HUES48 (cell line): ENCODE data around the gene ARL13A.
"Not testable (repeated sequence)": the region's sequence is repeated elsewhere in the genome, so short reads cannot be mapped to it uniquely, and the experiment has no call there.

Experiments used
- H3K27ac ChIP-seq: one replicate; pipeline ENCODE4 v1.7.0; 2013; ENCODE audit warnings: low read depth, low read length, inconsistent platforms
- H3K27me3 ChIP-seq: 2 replicates; pipeline ENCODE4 v1.6.1; 2013; ENCODE audit warnings: mild to moderate bottlenecking, low read length; ENCODE audit not compliant: control insufficient read depth, insufficient read depth
- H3K36me3 ChIP-seq: 2 replicates; pipeline ENCODE4 v1.6.1; 2013; ENCODE audit warnings: low read length; ENCODE audit not compliant: control insufficient read depth, insufficient read depth
- H3K4me1 ChIP-seq: 2 replicates; pipeline ENCODE4 v1.6.1; 2013; ENCODE audit warnings: mild to moderate bottlenecking, low read length; ENCODE audit not compliant: control insufficient read depth, insufficient read depth
- H3K4me3 ChIP-seq: 2 replicates; pipeline ENCODE4 v1.5.1; 2013; ENCODE audit warnings: mild to moderate bottlenecking, low read depth, low read length
- H3K9ac ChIP-seq: 2 replicates; pipeline ENCODE4 v1.6.1; 2013; ENCODE audit warnings: mild to moderate bottlenecking, low read depth, low read length, moderate library complexity
- H3K9me3 ChIP-seq: 2 replicates; pipeline ENCODE4 v1.6.1; 2013; ENCODE audit warnings: low read length; ENCODE audit not compliant: control insufficient read depth, insufficient read depth

Gene ARL13A

DNA sequence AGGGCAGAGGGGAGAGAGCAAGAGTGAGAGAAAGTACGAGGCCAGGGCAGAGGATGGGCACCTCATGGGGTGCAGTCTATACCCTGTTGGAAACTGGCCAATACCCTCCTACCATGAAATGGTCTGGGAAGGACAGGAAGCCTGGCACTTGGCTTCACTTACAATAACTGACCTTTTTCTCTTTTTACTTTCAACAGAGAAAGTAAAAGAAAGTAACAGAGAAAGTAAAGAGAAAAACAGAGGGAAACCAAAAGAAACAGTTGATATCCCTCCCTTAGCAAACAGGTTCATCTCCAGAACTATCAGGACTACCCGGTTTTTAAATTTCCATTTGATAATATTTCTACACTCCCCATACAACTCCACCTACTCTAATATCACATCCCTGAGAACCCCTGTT, 20.6 kb downstream of the ARL13A start:
- Histone ChIP-seq H3K9me3 (no peaks in the 10 kb centered on the region), H3K27me3 (no peaks in the 10 kb centered on the region), H3K27ac (no peak overlapping the region), H3K4me1 (no peaks in the 10 kb centered on the region), H3K9ac (no peak overlapping the region), H3K36me3 (no peaks in the 10 kb centered on the region), H3K4me3 (no peak overlapping the region)

DNA sequence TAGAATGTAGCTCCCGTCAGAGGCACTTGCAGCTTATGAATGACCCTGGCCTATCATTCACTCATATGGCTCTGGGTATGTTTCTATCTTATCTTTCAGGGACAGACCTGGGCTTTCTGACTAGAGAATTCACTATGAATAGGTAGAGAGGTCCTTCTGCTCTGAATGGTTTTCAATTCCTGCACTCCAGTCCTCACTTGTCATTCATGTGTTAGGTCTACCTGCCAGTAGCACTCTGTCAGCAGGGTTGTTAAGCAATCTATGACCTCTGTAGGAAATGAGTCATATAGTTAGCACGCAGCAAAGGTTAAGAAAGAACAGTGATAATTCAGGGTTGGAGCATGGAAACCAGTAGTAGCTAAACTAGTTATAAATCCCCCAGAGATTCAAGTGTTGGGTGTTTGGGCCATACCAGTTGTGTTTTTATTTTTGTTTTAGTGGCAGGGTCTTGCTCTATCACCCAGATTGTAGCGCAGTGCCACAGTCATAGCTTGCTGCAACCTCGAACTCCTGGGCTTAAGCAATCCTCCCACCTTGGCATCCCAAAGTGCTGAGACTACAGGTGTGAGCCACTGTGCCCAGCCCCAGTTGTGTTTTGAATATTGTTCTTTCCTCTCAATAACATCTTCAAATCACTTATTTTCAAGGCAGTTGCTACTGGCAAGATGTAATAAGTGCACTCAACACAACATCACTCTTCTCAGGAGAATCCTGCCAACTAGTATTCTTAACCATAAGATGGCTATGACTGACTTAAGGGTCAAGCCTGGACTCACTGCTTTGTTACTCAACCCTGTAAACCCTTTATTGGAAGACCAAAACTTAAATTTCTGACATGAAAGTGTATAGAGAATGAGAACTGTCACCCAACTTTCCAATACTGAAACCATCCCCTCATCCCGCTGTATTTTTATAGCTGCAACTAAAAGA, 25.1 kb downstream of the ARL13A start:
- H3K9ac ChIP-seq, result no peak overlapping the region
- H3K4me3 ChIP-seq, result no peak overlapping the region
- no peaks in the 10 kb centered on the region for H3K9me3 ChIP-seq
- no peaks in the 10 kb centered on the region for H3K4me1 ChIP-seq
- H3K36me3 ChIP-seq, result no peaks in the 10 kb centered on the region
- no peaks in the 10 kb centered on the region for H3K27me3 ChIP-seq
- H3K27ac ChIP-seq, result no peak overlapping the region

DNA sequence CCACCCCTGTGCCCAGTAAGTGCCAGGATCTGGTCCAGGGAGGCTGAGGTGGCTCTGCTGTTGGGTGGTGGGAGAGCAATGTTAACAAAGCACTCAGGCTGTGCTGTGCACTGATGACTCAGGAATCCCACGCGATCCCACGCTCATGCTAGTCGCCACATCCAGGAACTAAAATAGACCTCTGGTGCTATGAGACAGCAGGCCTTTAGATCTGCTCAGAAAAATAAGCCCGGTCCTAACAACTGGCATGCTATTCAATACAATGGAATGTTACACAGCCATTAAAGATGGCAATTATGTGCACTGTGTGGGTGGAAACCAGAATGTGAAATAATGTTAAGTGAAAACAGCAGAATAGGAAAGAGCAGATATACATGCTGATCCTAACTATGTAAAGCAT, 26.0 kb downstream of the ARL13A start:
- Histone ChIP-seq H3K27me3 (no peaks in the 10 kb centered on the region), H3K4me3 (no peak overlapping the region), H3K27ac (no peak overlapping the region), H3K36me3 (no peaks in the 10 kb centered on the region), H3K9ac (no peak overlapping the region), H3K4me1 (no peaks in the 10 kb centered on the region), H3K9me3 (no peaks in the 10 kb centered on the region)

DNA sequence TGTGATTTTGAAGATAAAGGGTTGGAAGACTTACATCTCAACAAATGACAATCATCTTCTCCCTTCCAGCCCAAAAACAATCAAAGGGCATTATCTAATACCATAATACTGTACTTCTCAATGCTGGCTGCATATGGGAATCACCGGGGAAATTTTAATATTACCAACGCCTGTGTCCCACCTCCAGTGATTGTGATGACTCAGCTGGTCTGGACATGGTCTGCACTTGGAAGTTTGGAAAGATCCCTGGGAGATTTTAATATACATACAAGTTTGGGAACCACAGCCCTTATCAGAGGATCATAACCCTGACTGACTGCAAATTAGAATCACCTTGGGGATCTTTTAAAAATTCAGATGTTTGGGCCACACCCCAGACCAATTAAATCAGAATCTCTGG, 29.9 kb downstream of the ARL13A start:
- Histone ChIP-seq H3K27me3 (no peaks in the 10 kb centered on the region; the same call in 1 of the 2 replicates), H3K4me1 (no peaks in the 10 kb centered on the region), H3K36me3 (no peaks in the 10 kb centered on the region), H3K27ac (no peak overlapping the region), H3K9me3 (no peaks in the 10 kb centered on the region), H3K4me3 (no peak overlapping the region), H3K9ac (no peak overlapping the region)

DNA sequence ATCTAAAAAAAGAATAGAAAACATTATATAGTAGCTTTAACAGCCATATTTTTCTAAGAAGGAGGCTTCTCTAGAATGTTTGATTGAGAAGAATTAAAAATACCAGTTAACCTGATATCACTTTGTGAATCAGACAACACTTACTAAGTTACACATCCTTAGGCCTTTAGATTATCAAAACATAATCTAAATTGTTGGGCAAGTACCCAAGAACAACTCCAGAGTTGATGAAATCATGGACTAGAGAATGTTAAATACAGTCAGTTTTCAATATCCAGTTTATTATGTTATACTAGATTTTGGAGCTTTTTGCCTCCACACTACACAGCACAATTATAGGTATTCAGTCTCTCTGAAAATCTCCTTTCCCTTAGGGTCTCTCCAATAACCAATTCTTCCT, 39.6 kb downstream of the ARL13A start:
- Histone ChIP-seq H3K4me1 (no peaks in the 10 kb centered on the region), H3K9me3 (no peaks in the 10 kb centered on the region), H3K4me3 (no peak overlapping the region), H3K9ac (no peak overlapping the region), H3K27ac (no peak overlapping the region), H3K27me3 (no peaks in the 10 kb centered on the region), H3K36me3 (peaks cover 49% of the 10 kb centered on the region)

DNA sequence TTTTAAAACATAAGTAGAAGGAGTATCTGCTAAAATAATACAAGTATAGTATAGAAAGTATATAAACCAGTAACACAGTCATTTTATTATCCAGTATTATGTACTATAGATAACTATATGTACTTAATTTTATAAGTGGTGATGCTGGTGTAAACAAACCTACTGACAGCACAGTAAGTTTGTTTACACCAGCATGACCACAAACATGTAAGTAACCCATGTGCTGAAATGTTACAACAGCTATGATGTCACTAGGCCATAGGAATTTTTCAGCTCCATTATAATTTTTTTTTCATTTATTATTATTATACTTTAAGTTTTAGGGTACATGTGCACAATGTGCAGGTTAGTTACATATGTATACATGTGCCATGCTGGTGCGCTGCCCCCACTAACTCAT, 42.5 kb downstream of the ARL13A start:
- H3K36me3 ChIP-seq, result peaks cover 54% of the 10 kb centered on the region
- not testable (repeated sequence) for H3K9ac ChIP-seq, H3K27me3 ChIP-seq, H3K4me3 ChIP-seq, H3K27ac ChIP-seq, H3K9me3 ChIP-seq, H3K4me1 ChIP-seq

DNA sequence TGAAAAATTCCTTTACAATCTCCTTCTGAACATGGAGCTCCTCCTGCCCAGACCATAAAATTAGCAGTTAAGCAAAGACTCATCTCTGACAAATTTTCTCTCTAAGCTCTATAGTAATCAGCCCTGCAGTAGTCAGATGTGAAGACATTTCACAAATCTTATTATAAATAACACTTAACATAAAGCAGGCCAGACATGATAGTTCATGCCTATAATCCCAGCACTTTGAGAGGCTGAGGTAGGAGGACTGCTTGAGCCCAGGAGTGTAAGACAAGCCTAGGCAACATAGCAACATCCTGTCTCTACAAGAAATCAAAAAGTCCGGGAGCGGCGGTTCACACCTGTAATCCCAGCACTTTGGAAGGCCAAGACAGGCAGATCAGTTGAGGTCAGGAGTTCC, 52.5 kb downstream of the ARL13A start:
- H3K9me3 ChIP-seq, result no peaks in the 10 kb centered on the region
- H3K27me3 ChIP-seq, result no peaks in the 10 kb centered on the region
- peaks cover 56% of the 10 kb centered on the region for H3K36me3 ChIP-seq
- H3K27ac ChIP-seq, result no peak overlapping the region
- no peak overlapping the region for H3K4me3 ChIP-seq
- H3K4me1 ChIP-seq, result no peaks in the 10 kb centered on the region
- H3K9ac ChIP-seq, result no peak overlapping the region

DNA sequence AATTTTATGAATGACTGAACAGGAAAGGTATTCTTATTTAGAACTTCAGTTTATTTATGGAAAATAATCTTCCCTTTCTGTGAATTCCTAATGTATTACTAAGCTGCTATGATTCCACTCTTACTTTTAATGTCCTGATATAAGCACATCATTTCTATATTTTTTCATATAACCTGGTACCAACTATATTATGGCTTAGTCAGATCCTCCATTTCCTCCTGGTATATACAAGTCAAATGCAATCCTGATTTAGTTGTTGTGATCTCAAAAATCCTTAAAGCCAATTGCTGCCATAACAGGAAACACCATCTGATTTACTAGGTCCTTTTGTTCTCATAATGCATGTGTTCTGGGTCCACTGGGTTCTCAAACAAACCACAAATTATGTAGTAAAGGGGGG, 55.6 kb downstream of the ARL13A start:
- no peak overlapping the region for H3K9ac ChIP-seq
- H3K4me1 ChIP-seq, result no peaks in the 10 kb centered on the region
- H3K27me3 ChIP-seq, result no peaks in the 10 kb centered on the region; the same call in 1 of the 2 replicates
- no peak overlapping the region for H3K4me3 ChIP-seq
- H3K36me3 ChIP-seq, result peaks cover 45% of the 10 kb centered on the region
- H3K9me3 ChIP-seq, result no peaks in the 10 kb centered on the region
- no peak overlapping the region for H3K27ac ChIP-seq

DNA sequence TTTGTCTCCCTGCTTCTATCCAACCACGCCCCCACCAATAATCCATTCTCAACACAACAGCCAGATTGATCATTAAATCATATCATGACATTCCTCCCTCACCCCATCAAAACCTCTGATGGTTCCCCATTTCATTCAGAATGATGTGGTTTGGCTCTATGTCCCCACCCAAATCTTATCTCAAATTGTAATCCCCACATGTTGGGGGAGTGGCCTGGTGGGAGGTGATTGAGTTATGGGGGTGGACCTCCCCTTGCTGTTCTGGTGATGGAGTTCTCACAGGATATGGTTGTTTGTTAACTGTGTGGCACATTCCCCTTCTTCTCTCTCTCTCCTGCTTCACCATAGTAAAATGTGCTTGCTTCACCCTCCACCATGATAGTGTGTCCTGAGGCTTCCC, 59.1 kb downstream of the ARL13A start:
- Histone ChIP-seq H3K36me3 (peaks cover 26% of the 10 kb centered on the region), H3K9me3 (no peaks in the 10 kb centered on the region), H3K4me3 (no peak overlapping the region), H3K27me3 (no peaks in the 10 kb centered on the region; the same call in 1 of the 2 replicates), H3K27ac (no peak overlapping the region), H3K9ac (no peak overlapping the region), H3K4me1 (no peaks in the 10 kb centered on the region)

DNA sequence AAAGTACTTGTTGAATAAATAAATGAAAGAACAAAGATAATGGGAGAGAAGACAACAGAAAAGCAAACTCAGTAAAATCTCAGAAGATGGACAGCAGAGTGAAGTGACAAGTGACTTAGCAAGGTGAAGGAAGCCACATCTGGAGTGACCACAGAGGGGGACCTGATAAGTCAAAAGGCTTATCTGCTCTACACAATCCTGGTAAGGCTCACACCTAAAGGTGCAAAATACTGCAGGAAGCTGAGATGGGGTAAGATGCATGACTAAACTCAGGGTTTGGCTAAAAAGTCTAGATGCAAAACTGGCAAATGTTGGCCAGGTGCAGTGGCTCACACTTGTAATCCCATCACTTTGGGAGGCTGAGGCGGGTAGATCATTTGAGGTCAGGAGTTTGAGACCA, 60.2 kb downstream of the ARL13A start:
- Histone ChIP-seq H3K27me3 (no peaks in the 10 kb centered on the region; the same call in 1 of the 2 replicates), H3K36me3 (peaks cover 22% of the 10 kb centered on the region), H3K27ac (no peak overlapping the region), H3K4me1 (no peaks in the 10 kb centered on the region), H3K9ac (no peak overlapping the region), H3K9me3 (no peaks in the 10 kb centered on the region), H3K4me3 (no peak overlapping the region)

DNA sequence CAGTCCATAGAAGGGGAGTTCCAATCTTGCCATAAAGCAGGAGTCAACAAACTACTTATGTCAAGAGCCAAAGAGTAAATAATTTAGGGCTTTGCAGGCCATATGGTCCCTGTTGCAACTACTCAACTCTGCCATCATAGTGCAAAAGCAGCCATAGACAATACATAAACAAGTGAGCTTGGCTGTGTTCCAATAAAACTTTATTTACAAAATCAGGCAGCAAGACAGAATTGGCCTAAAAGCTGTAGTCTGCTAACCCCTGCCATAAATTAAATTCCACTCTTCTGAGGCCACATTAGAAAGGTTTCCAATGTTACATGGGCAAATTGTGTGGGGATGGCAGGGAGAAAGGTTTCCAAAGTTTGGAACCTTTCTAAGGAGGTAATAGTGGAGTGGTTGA, 67.7 kb downstream of the ARL13A start:
- H3K36me3 ChIP-seq, result peaks cover 43% of the 10 kb centered on the region
- no peak overlapping the region for H3K27ac ChIP-seq
- no peak overlapping the region for H3K9ac ChIP-seq
- no peaks in the 10 kb centered on the region for H3K9me3 ChIP-seq
- no peaks in the 10 kb centered on the region for H3K27me3 ChIP-seq
- no peak overlapping the region for H3K4me3 ChIP-seq
- no peaks in the 10 kb centered on the region for H3K4me1 ChIP-seq
